ENCODE data around the gene APCDD1. TPM values are rescaled to one million over a fixed set of nuclear protein-coding genes. Genes with fewer than 3 reads are reported as not detected.

The APCDD1 gene
- total RNA-seq, 4 donors from 2014 or later = 7.8 to 13.5 (median 11.9) TPM

DNA sequence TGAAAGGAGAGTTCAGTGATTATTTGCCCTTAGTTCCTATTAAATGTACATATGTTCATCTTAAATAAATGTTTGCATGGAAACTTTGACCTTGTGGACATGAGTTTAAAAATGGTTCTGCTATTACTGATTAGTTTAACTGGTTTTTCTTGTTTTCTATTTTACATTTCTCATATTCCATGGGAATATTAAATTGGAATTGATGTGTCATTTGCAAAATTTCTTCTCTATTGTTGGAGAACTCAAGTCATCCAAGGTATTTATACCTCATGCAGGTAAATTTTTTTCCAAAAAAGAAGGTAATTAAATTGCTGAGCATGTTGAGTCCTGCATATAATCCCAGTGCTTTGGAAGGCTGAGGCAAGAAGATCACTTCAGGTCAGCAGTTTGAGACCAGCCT is 45.4 kb upstream of the APCDD1 start:
- no peak for TF ChIP-seq POLR2A (IDR thresholded peaks at IDR 0.05)
- TF ChIP-seq, protein P1, sequence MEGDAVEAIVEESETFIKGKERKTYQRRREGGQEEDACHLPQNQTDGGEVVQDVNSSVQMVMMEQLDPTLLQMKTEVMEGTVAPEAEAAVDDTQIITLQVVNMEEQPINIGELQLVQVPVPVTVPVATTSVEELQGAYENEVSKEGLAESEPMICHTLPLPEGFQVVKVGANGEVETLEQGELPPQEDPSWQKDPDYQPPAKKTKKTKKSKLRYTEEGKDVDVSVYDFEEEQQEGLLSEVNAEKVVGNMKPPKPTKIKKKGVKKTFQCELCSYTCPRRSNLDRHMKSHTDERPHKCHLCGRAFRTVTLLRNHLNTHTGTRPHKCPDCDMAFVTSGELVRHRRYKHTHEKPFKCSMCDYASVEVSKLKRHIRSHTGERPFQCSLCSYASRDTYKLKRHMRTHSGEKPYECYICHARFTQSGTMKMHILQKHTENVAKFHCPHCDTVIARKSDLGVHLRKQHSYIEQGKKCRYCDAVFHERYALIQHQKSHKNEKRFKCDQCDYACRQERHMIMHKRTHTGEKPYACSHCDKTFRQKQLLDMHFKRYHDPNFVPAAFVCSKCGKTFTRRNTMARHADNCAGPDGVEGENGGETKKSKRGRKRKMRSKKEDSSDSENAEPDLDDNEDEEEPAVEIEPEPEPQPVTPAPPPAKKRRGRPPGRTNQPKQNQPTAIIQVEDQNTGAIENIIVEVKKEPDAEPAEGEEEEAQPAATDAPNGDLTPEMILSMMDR (IDR thresholded peaks at IDR 0.05) = no peak
- Histone ChIP-seq H3K4me1 (no peaks in the 10 kb centered on the region), H3K27me3 (no peaks in the 10 kb centered on the region), H3K9me3 (no peaks in the 10 kb centered on the region), H3K4me3 (replicated peaks in 1 of 3) (no peak overlapping the region), H3K36me3 (no peaks in the 10 kb centered on the region), H3K27ac (no peak overlapping the region)
- no peak for DNase-seq
- intact Hi-C loops (cut with DNase I) = no loop called here

DNA sequence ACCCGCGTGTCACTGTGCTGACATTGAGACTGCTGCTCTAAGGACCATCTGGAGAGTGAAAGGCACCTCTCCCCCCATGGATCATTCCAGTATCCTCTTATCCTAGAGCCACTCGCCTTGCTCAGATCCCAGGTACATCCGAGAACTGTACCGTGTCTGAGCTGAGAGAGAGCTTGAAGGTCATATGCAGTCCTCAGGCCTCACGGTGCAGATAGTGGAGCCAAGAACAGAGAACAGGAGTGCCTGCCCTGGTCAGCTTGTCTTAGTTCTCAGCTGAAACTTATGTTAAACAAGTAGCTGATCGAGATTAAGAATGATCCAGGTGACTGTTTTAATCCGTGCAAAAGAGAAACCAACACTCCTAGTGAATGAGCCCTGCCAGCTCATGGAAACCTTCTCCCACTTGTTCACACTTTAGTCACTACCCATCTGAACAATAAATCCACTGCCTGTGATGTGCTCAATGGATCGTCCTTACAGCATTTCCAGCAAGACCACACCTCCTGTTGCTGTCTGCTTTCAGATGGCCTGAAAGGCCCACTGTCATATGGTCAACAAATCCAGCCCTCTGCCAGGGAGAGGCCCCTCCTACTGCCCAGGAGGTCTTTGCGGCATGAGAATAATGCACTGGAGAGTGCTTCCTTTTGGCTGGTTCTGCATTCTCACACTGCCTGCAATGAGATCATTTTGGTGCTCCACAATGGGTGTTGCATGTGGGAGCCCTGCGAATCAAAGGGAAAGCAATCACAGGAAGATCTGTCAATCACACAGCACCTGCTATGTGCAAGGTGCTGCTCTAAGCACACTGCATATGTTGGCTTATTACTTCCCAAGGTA is 43.7 kb upstream of the APCDD1 start:
- H3K36me3 ChIP-seq = no peaks in the 10 kb centered on the region
- peak in 1 of 2 donors; percentile 11 for DNase-seq
- TF ChIP-seq, protein P1 (IDR thresholded peaks at IDR 0.05) = no peak
- no peak for TF ChIP-seq POLR2A (IDR thresholded peaks at IDR 0.05)
- H3K27me3 ChIP-seq = no peaks in the 10 kb centered on the region
- intact Hi-C loops (cut with DNase I) = no loop called here
- no peak overlapping the region for H3K27ac ChIP-seq
- H3K4me3 ChIP-seq (replicated peaks in 1 of 3) = no peak overlapping the region
- H3K4me1 ChIP-seq = no peaks in the 10 kb centered on the region
- 59 to 69% methylated on average over 11 of the region's 11 CpGs for WGBS, 2 donors
- no peaks in the 10 kb centered on the region for H3K9me3 ChIP-seq

DNA sequence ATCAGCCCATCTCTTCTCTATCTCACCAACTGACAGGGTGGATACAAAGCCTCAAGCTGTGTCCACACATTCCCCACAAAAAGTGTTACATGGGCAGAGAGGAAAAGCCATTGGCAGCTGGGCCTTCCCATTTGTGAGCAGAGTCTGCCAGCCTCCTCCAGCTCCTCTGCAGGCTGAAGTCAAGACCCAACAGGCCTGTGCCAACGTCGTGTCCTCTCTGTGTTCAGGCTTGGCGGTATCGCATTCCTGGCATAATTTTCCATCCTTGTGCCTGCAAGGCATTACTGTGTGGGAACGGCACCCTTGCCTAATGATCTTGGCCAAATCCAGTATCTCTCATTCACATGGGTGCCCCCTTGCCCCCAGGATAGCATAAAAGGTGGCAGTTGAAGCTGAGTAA is 41.5 kb upstream of the APCDD1 start:
- H3K4me1 ChIP-seq = no peaks in the 10 kb centered on the region
- H3K9me3 ChIP-seq = no peaks in the 10 kb centered on the region
- DNase-seq = no peak
- WGBS, 2 donors = 76 to 95% methylated on average over 5 of the region's 5 CpGs
- no peak overlapping the region for H3K4me3 ChIP-seq (replicated peaks in 1 of 3)
- TF ChIP-seq POLR2A (IDR thresholded peaks at IDR 0.05) = no peak
- TF ChIP-seq, protein P1 (IDR thresholded peaks at IDR 0.05) = no peak
- H3K27me3 ChIP-seq = no peaks in the 10 kb centered on the region
- no peaks in the 10 kb centered on the region for H3K36me3 ChIP-seq
- intact Hi-C loops (cut with DNase I) = no loop called here
- H3K27ac ChIP-seq = no peak overlapping the region

DNA sequence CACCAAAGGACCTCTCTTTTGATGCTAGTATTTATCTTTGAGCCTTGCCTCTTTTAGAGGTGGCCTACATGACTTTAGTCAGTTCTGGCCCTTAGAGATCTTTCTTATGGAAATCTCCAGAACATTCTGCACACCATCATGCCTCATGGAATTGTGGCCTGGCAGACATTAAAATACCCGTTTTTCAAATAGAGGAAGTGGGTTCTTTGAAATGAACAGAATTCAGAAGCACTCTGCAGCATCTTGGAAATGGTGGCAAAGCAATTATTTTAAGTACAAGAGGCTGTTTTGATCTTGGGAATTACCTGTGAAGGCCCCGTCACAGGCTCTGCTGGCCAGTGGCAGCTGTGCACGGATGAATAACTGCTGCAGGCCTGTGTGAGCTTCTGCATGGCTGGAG is 40.7 kb upstream of the APCDD1 start:
- intact Hi-C loops (cut with DNase I) = no loop called here
- Histone ChIP-seq H3K4me1 (no peaks in the 10 kb centered on the region), H3K27me3 (no peaks in the 10 kb centered on the region), H3K36me3 (no peaks in the 10 kb centered on the region), H3K9me3 (no peaks in the 10 kb centered on the region), H3K27ac (no peak overlapping the region), H3K4me3 (replicated peaks in 1 of 3) (no peak overlapping the region)
- no peak for DNase-seq
- WGBS, 2 donors = 66 to 93% methylated on average over 3 of the region's 3 CpGs
- TF ChIP-seq POLR2A (IDR thresholded peaks at IDR 0.05) = no peak
- TF ChIP-seq, protein P1 (IDR thresholded peaks at IDR 0.05) = no peak

DNA sequence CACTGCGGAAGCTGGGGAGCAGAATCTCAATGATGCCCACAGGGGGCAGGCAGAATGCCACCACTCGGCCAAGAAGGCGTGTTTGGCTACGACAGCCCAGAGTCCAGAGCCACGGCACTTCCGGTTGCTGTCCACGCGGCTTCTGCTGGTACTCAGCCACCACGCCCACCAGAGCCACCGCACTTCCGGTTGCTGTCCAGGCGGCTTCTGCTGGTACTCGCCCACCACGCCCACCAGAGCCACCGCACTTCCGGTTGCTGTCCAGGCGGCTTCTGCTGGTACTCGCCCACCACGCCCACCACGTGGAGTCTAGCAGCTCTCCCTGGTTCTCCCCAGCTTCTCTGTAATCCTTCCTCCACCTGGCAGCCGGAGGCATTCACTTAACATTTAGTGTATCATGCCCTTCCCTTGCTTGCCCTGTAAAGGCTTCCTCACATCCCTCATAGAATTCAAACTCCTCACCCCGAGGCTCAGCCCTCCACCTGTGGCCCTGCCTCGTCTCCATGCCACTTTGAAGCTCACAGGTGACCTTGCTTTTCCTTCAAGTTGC is 40.1 kb upstream of the APCDD1 start:
- no peak overlapping the region for H3K4me3 ChIP-seq (replicated peaks in 1 of 3)
- H3K27ac ChIP-seq = no peak overlapping the region
- no peaks in the 10 kb centered on the region for H3K27me3 ChIP-seq
- no peaks in the 10 kb centered on the region for H3K4me1 ChIP-seq
- intact Hi-C loops (cut with DNase I) = no loop called here
- no peaks in the 10 kb centered on the region for H3K36me3 ChIP-seq
- WGBS, 2 donors = 92 to 97% methylated on average over 23 of the region's 23 CpGs
- TF ChIP-seq POLR2A (IDR thresholded peaks at IDR 0.05) = no peak
- TF ChIP-seq, protein P1 (IDR thresholded peaks at IDR 0.05) = no peak
- H3K9me3 ChIP-seq = no peaks in the 10 kb centered on the region
- no peak for DNase-seq

Data from thyroid gland (tissue), 4 donors.